ENCODE results near the gene IGDCC3. TPM values are rescaled to one million over a fixed set of nuclear protein-coding genes. Genes with fewer than 3 reads are reported as not detected.

IGDCC3 gene
- total and polyA plus RNA-seq, 3 donors from 2014 or later = 5.8 to 6.5 (median 6.5) TPM

- TF ChIP-seq CTCF (IDR thresholded peaks at IDR 0.05) = no peak
- TF ChIP-seq POLR2A (IDR thresholded peaks at IDR 0.05) = no peak
- intact Hi-C loops (cut with DNase I; ENCODE audit: low total_unique reads) = no loop called here
- H3K4me3 ChIP-seq = no peak overlapping the region
- no peaks in the 10 kb centered on the region for H3K9me3 ChIP-seq
- peaks cover 24% of the 10 kb centered on the region for H3K4me1 ChIP-seq
- peak overlapping the region; percentile 14 to 39 for H3K27ac ChIP-seq
- H3K36me3 ChIP-seq (ENCODE audit: low read depth, missing control alignments) = no peaks in the 10 kb centered on the region
- WGBS, 2 donors = 56 to 68% methylated on average over 8 of the region's 8 CpGs
- DNase-seq = peak; percentile 73
- no peaks in the 10 kb centered on the region for H3K27me3 ChIP-seq
Measured at GRCh38 chr15:65416845-65417416, 39.1 kb upstream of the IGDCC3 start.

GRCh38 chr15:65414841-65415621, 37.2 kb upstream of the IGDCC3 start:
- peaks cover 10% of the 10 kb centered on the region for H3K4me1 ChIP-seq
- H3K4me3 ChIP-seq = no peak overlapping the region
- no peaks in the 10 kb centered on the region for H3K9me3 ChIP-seq
- no peak overlapping the region for H3K27ac ChIP-seq
- no peaks in the 10 kb centered on the region for H3K27me3 ChIP-seq
- no peaks in the 10 kb centered on the region for H3K36me3 ChIP-seq (ENCODE audit: low read depth, missing control alignments)
- peak; percentile 29 for DNase-seq
- intact Hi-C loops (cut with DNase I; ENCODE audit: low total_unique reads) = no loop called here
- 44 to 63% methylated on average over 14 of the region's 14 CpGs for WGBS, 2 donors
- TF ChIP-seq POLR2A (IDR thresholded peaks at IDR 0.05) = no peak
- no peak for TF ChIP-seq CTCF (IDR thresholded peaks at IDR 0.05)

DNA sequence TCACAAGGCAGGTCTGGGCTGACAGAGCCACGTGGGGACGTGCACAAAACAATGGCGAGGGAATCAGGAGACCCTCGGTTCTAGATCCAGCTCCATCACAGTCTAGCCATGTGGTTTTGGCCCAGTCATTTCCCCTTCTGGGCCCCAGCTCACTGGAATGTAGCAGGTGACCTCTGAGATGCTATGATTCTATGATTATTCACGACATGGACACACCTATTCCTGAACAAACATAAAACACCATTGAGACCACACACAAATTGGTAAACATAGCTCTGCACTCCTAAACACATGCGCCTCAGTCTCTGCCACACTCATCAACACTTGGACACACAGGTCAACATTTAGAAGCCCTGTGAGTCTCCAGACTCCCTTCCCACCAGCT, 36.0 kb upstream of the IGDCC3 start:
- DNase-seq = no peak
- 85 to 87% methylated on average over 5 to 6 of the region's 6 CpGs for WGBS, 2 donors
- Histone ChIP-seq H3K36me3 (ENCODE audit: low read depth, missing control alignments) (no peaks in the 10 kb centered on the region), H3K27me3 (no peaks in the 10 kb centered on the region), H3K9me3 (no peaks in the 10 kb centered on the region), H3K4me3 (no peak overlapping the region), H3K4me1 (peaks cover 10% of the 10 kb centered on the region), H3K27ac (no peak overlapping the region)
- intact Hi-C loops (cut with DNase I; ENCODE audit: low total_unique reads) = no loop called here
- TF ChIP-seq CTCF (IDR thresholded peaks at IDR 0.05) = no peak
- no peak for TF ChIP-seq POLR2A (IDR thresholded peaks at IDR 0.05)

DNA sequence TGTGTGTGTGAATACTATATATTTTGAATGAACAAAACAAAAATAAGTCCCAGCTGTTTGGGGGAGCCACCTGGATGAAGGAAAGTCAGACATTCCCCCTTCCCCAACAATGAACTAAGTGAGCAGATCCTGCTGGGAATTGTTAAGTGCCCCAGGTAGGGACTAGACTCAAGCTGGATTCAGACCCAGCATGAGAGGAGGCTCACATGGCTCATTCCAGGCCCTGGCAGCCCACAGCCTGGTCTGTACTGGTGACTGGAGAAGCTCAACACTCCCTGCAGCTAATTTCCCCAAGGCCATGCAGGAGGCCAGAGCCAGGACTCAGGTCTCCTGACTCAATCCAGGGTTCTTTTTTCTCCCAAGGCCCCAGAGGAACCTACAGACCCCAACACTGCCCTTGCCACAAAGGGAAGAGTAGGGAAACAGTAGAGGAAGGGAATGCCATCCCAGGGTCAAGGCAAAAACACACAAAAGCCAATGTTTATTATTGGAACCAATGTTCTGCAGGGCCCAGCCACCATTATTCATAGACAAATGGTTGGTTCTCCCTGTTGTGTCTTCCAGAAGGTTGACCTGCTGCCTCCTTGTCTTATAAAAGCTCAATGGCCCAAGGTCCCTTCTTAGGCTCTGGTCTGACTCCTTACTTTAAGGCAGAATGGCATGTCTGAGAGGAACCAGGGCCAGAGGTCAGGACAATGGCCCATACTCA, 35.4 kb upstream of the IGDCC3 start:
- no peak for DNase-seq
- no peaks in the 10 kb centered on the region for H3K27me3 ChIP-seq
- intact Hi-C loops (cut with DNase I; ENCODE audit: low total_unique reads) = no loop called here
- H3K36me3 ChIP-seq (ENCODE audit: low read depth, missing control alignments) = no peaks in the 10 kb centered on the region
- peaks cover 10% of the 10 kb centered on the region for H3K4me1 ChIP-seq
- H3K9me3 ChIP-seq = no peaks in the 10 kb centered on the region
- no peak for TF ChIP-seq POLR2A (IDR thresholded peaks at IDR 0.05)
- no peak for TF ChIP-seq CTCF (IDR thresholded peaks at IDR 0.05)
- no peak overlapping the region for H3K27ac ChIP-seq
- H3K4me3 ChIP-seq = no peak overlapping the region

Data from testis (tissue), 3 donors.